Fibroblast of skin of right biceps (primary cell): ENCODE measurements around the gene CPNE7.
"Not testable (repeated sequence)": the region's sequence is repeated elsewhere in the genome, so short reads cannot be mapped to it uniquely, and the experiment has no call there.

Experiments used
- DNase-seq: peaks from one replicate; pipeline ENCODE4 v3.0.0-alpha.2; 2013

Gene CPNE7

DNA sequence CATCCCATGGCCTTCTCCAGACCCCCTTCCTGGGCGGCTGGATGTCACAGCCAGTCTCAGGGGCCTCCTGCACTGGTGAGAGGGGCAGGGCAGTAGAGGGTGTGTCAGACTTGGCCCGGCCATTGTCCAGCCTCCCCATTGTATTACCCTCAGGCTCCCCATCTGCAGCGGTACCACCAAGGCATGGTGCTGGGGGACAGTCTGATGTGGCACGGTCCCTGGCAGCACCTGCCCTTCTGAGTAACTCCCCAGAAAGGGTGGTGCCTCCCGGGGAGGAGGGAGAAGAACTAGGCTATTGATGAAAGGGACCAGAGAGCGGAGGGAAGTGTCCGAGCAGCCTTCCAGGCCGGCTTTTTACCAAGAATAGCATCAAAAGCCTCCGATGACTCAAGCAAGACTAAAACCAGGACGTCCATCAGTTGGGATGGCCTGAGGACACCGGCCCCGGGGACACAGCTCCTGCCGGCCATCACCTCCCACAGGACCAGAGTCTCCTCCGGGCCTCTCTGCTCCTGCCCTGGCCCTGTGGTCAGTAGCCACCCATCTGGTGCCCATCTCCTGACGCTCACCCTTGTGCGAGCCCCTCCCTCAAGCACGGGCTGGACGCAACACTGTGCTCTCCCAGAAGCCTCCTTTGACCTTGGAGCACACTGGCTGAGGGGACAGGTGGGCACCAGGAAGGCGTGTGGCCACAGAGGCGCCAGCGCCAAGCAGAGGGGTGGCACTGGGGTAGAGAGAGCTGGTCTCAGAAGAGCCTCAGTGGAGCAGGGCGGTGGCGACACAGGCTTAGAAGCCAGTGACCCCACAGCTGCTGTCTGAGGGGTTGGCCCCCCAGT is 5.8 kb upstream of the CPNE7 start:
- no peak for DNase-seq

DNA sequence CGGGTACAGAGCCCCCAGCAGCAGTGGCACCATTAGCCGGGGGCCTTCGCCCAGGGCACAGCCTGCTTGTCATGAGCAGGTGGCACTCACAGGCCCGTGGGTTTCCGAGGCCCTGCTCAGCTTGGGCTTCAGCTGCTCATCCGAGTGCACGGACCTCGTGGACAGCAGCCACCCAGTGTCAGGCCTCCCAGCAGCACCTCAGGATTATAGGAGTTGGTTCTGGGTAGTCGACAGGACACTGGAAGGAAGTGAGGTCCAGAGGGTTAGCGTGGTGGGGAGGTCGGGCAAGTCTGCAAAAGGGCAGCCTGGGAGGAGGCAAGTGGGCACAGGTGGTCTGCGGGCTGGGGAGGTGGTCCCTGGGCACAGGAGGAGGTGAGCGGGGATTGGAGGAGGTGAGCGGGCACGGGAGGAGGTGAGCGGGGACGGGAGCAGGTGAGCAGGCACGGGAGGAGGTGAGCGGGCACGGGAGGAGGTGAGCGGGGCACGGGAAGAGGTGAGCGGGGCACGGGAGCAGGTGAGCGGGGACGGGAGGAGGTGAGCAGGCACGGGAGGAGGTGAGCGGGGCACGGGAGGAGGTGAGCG is 5.1 kb upstream of the CPNE7 start:
- DNase-seq = no peak

- DNase-seq = not testable (repeated sequence)
Observed at GRCh38 chr16:89570983-89571598, 4.5 kb upstream of the CPNE7 start.

DNA sequence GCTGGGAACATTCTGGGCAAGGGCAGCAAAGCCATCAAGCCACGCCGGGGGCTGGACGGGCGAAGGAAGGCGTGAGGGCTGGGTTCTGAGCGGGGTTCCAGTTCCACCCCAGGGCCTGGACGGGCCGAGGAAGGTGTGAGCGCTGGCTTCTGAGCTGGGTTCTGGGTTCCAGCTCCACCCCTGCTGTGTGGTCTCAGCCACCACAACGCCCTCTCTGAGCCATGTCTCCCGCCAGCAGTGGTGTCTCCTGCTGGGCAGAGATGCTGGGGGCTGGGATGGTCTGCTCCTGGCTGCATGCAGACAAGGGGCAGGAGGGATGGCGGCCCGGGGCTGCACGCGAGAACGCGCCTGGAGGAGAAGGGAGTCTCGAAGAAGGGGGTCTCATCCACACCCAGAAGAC is 3.9 kb upstream of the CPNE7 start:
- no peak for DNase-seq

DNA sequence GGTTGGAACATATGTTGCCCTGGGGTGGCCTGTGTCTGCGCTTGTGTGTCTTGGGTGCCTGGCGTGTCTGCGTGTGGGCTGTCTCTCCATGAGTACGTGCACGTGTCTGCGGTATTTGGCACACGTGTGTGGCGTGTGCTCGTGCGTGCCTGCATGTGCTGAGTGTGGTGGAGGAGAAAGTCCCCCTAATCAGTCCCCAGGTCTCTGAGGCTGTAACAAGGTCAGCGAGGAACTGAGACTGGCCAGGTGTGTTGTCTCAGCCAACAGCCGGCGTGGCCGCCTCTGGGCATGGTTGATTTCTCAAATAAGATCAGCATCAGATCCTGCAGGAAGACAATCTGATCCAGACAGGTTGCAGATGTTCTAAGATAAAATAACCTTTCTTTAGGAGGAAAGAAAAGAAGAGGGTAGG is 3.5 kb upstream of the CPNE7 start:
- DNase-seq = peak; percentile 33

- DNase-seq = no peak
Observed at GRCh38 chr16:89572485-89573205, 2.9 kb upstream of the CPNE7 start.

DNA sequence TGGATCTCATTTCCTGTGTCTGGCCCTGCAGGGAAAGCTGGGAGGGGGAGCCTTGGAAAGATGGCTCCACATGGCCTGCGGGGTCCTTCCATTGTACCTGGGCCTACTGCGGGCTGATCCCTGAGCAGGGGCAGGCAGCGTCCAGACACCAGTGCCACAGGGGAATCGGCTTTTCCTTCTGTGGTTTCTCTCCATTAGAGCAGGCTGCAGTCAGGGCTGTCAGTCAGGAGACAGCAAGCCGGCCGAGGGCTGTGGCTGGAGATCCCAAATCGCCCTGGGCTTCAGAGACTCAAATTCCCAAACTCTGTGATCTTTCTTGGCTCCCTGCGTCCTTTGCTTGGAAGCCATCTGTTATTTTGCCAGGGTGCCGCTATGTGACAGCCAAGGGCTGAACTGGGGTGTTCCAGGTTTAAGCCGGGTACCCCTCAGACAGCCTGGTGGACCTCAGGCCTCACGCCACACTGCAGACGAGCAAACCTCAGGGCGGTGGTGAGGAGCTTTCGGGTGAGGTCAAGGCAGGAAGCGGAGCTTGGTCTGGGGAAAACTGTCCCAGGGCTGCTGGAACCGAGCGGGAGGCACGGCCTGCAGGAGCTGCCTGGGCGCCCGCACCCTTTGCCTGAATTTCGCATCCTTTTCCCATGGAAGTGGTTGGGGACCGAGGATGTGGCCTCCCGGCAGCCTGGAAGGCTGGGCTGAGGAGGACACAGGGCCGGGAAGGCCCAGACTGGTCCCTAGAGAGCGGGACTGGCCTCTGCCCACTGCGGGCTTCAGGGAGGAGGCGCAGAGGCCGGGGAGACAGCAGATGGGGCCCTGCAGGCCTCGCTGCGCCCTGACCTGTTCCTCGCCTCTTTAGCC is 1.5 kb upstream of the CPNE7 start:
- no peak for DNase-seq

DNA sequence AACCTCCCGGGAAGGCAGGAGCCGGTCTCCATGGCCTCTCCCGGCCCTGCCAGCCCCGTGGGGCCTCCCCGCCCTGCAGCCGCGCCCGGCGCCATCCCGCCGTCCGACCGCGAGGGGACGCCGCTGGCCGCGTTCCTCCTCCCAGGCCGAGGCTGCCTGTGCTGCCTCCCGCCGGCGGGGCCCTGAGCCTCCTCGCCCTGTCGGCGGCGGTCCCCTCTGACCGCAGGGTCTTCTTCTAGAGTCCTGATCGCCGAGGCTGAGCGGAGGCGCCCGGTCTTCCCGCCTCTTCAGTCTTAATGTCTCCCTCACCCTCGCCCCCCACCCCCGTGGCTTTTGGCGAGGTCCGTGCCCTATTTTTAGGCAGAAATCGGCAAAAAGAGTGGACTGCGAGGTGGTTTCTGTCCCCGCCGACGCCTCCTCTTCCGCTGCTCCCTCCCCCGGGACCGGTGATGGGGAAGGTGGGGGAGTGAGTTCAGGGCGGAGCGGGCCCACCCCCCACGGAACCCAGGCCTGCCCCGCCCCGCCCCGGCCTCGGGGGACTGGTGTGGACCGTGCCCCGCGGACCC is 794 bp upstream of the CPNE7 start:
- peak; percentile 75 for DNase-seq

- no peak for DNase-seq
Observed at GRCh38 chr16:89576153-89577054, 846 bp downstream of the CPNE7 start.

DNA sequence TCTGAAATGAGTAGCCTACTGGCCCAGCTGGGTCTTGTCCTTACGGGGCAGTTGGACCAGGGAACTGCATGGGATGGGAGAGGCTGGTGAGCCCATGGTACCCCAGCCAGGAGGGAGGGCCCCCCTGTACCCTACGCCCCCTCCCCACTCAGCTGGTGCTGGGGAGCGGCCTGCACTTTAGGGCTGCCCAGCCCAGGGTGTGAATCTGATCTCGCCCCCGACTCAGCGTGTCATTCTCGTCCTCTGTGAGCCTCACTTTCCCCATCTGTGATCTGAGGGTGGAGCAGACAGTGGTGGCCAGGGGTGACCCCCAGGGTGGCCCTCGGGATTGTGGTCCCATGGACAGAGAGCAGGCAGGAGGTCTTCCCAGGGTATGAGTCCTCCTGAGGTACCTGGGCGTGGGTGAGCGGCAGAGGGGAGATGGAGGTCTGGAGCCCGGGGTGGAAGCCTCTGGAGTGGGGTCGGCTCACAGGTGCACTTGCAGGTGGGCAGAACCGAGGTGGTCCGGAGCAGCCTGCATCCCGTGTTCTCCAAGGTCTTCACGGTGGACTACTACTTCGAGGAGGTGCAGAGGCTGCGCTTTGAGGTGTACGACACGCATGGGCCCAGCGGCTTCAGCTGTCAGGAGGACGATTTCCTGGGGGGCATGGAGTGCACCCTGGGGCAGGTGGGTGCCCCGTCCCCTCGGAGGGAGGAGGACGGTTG is 1.6 kb downstream of the CPNE7 start:
- DNase-seq = no peak

- DNase-seq = no peak
Observed at GRCh38 chr16:89579351-89579750, 3.8 kb downstream of the CPNE7 start.

DNA sequence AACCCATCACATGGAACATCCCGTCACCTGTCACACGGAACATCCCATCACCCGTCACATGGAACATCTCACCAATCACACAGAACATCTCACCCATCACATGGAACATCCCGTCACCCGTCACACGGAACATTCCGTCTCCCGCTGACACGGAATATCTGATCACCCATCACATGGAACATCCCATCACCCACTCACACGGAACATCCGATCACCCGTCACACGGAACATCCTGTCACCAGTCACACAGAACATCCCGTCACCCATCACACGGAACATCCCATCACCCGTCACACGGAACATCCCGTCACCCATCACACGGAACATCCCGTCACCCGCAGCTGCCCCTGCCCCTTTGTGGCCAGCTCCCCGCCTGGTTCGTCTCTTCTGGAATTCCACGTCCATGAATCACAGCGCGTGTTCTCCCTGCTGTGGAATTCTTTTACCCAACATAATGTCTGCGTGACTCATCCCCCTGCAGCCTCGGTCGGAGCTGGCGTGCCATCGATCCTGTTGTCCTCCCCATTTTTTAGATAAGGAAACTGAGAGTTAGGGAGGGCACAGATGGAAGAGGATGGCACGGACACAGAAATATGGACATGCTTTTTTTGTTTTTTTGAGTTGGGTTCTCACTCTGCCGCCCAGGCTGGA is 5.6 kb downstream of the CPNE7 start:
- peak; percentile 98 for DNase-seq

GRCh38 chr16:89581861-89582563 is 6.5 kb downstream of the CPNE7 start:
- DNase-seq = peak; percentile 52

GRCh38 chr16:89582614-89583196 is 7.1 kb downstream of the CPNE7 start:
- DNase-seq = no peak

- DNase-seq = no peak
Observed at GRCh38 chr16:89583197-89583894, 7.8 kb downstream of the CPNE7 start.

- DNase-seq = no peak
Observed at GRCh38 chr16:89583895-89584644, 8.5 kb downstream of the CPNE7 start.
